ENCODE results near the gene PNCK.

PNCK gene

GRCh38 chrX:153649178-153649914 is 24.3 kb downstream of the PNCK start:
- TF ChIP-seq TCF12 (IDR thresholded peaks at IDR 0.05; ENCODE audit: low read depth) (no peak), CEBPB (IDR thresholded peaks at IDR 0.05) (no peak), RAD21 (IDR thresholded peaks at IDR 0.05; ENCODE audit: low read depth) (peak; percentile 74)

GRCh38 chrX:153648358-153649177 is 25.0 kb downstream of the PNCK start:
- TF ChIP-seq TEAD4 (IDR thresholded peaks at IDR 0.05) = no peak
- TF ChIP-seq YY1 (IDR thresholded peaks at IDR 0.05; ENCODE audit: low read depth) = no peak
- TF ChIP-seq FOXM1 (IDR thresholded peaks at IDR 0.05; ENCODE audit: borderline replicate concordance, low read depth) = no peak
- no peak for TF ChIP-seq MAX (IDR thresholded peaks at IDR 0.05)
- no peak for TF ChIP-seq RAD21 (IDR thresholded peaks at IDR 0.05; ENCODE audit: low read depth)
- no peak for TF ChIP-seq EGR1 (IDR thresholded peaks at IDR 0.05)
- TF ChIP-seq TAF1 (IDR thresholded peaks at IDR 0.05; ENCODE audit: low read depth) = no peak
- TF ChIP-seq ZBTB7A (IDR thresholded peaks at IDR 0.05; ENCODE audit: low read depth) = no peak
- no peak for TF ChIP-seq TCF12 (IDR thresholded peaks at IDR 0.05; ENCODE audit: low read depth)
- TF ChIP-seq USF1 (IDR thresholded peaks at IDR 0.05) = no peak
- no peak for TF ChIP-seq CREB1 (IDR thresholded peaks at IDR 0.05; ENCODE audit: low read depth)
- TF ChIP-seq CEBPB (IDR thresholded peaks at IDR 0.05) = no peak
- no peak for TF ChIP-seq REST (IDR thresholded peaks at IDR 0.05; ENCODE audit: low read depth)
- TF ChIP-seq NFIC (IDR thresholded peaks at IDR 0.05) = no peak
- TF ChIP-seq EP300 (IDR thresholded peaks at IDR 0.05; ENCODE audit: borderline replicate concordance) = no peak

GRCh38 chrX:153647461-153648357 is 25.9 kb downstream of the PNCK start:
- TF ChIP-seq NFIC (IDR thresholded peaks at IDR 0.05) = no peak
- no peak for TF ChIP-seq MAX (IDR thresholded peaks at IDR 0.05)
- TF ChIP-seq EP300 (IDR thresholded peaks at IDR 0.05; ENCODE audit: borderline replicate concordance) = no peak
- TF ChIP-seq TEAD4 (IDR thresholded peaks at IDR 0.05) = no peak
- no peak for TF ChIP-seq ZBTB7A (IDR thresholded peaks at IDR 0.05; ENCODE audit: low read depth)
- TF ChIP-seq TCF12 (IDR thresholded peaks at IDR 0.05; ENCODE audit: low read depth) = no peak
- no peak for TF ChIP-seq CREB1 (IDR thresholded peaks at IDR 0.05; ENCODE audit: low read depth)

GRCh38 chrX:153646620-153647373 is 26.8 kb downstream of the PNCK start, which contains the start of gene DUSP9:
TSS of gene DUSP9 (plus strand) at chrX:153647203. CDS start at chrX:153647954, 751 bp downstream.
- peak; percentile 65; the same call in 1 of the 2 replicates for TF ChIP-seq MAX (IDR thresholded peaks at IDR 0.05)
- no peak for TF ChIP-seq RAD21 (IDR thresholded peaks at IDR 0.05; ENCODE audit: low read depth)

GRCh38 chrX:153645921-153646488 is 27.6 kb downstream of the PNCK start:
- TF ChIP-seq CEBPB (IDR thresholded peaks at IDR 0.05) (no peak), CREB1 (IDR thresholded peaks at IDR 0.05; ENCODE audit: low read depth) (no peak), USF1 (IDR thresholded peaks at IDR 0.05) (no peak), FOXM1 (IDR thresholded peaks at IDR 0.05; ENCODE audit: borderline replicate concordance, low read depth) (no peak), TAF1 (IDR thresholded peaks at IDR 0.05; ENCODE audit: low read depth) (no peak), TEAD4 (IDR thresholded peaks at IDR 0.05) (no peak), TCF12 (IDR thresholded peaks at IDR 0.05; ENCODE audit: low read depth) (no peak), RAD21 (IDR thresholded peaks at IDR 0.05; ENCODE audit: low read depth) (no peak), EGR1 (IDR thresholded peaks at IDR 0.05) (no peak), ZBTB7A (IDR thresholded peaks at IDR 0.05; ENCODE audit: low read depth) (no peak), NFIC (IDR thresholded peaks at IDR 0.05) (no peak)

GRCh38 chrX:153645151-153645550 is 28.5 kb downstream of the PNCK start:
- TF ChIP-seq EP300 (IDR thresholded peaks at IDR 0.05; ENCODE audit: borderline replicate concordance) (no peak), ZBTB7A (IDR thresholded peaks at IDR 0.05; ENCODE audit: low read depth) (no peak), FOXM1 (IDR thresholded peaks at IDR 0.05; ENCODE audit: borderline replicate concordance, low read depth) (no peak), EGR1 (IDR thresholded peaks at IDR 0.05) (no peak), CEBPB (IDR thresholded peaks at IDR 0.05) (no peak), USF1 (IDR thresholded peaks at IDR 0.05) (no peak), NFIC (IDR thresholded peaks at IDR 0.05) (no peak), CREB1 (IDR thresholded peaks at IDR 0.05; ENCODE audit: low read depth) (no peak), TAF1 (IDR thresholded peaks at IDR 0.05; ENCODE audit: low read depth) (no peak), RAD21 (IDR thresholded peaks at IDR 0.05; ENCODE audit: low read depth) (no peak), MAX (IDR thresholded peaks at IDR 0.05) (no peak), REST (IDR thresholded peaks at IDR 0.05; ENCODE audit: low read depth) (no peak), TEAD4 (IDR thresholded peaks at IDR 0.05) (no peak), YY1 (IDR thresholded peaks at IDR 0.05; ENCODE audit: low read depth) (no peak), TCF12 (IDR thresholded peaks at IDR 0.05; ENCODE audit: low read depth) (no peak)
